Measurements from ENCODE around the gene KLK11.

Gene KLK11

GRCh38 chr19:51027873-51028272 is 1.5 kb upstream of the KLK11 start:
- no peak for DNase-seq

GRCh38 chr19:51027126-51027806 is 850 bp upstream of the KLK11 start:
- DNase-seq: no peak

GRCh38 chr19:51025809-51026553 is 435 bp downstream of the KLK11 start:
- no peak for DNase-seq

GRCh38 chr19:51025401-51025800 is 1.0 kb downstream of the KLK11 start:
- DNase-seq: no peak

GRCh38 chr19:51024924-51025323 is 1.5 kb downstream of the KLK11 start:
- no peak for DNase-seq

GRCh38 chr19:51023946-51024345 is 2.5 kb downstream of the KLK11 start:
- DNase-seq: no peak

GRCh38 chr19:51022526-51022925 is 3.9 kb downstream of the KLK11 start:
- DNase-seq: no peak

- peak; percentile 41 for DNase-seq
Observed at GRCh38 chr19:51020988-51021651, 5.3 kb downstream of the KLK11 start.

GRCh38 chr19:51019544-51019925 is 6.9 kb downstream of the KLK11 start, which contains the start of gene KLK10:
TSS of gene KLK10 (minus strand) at chr19:51019709. CDS start at chr19:51019130, 579 bp downstream.
- DNase-seq: no peak

GRCh38 chr19:51018745-51019543 is 7.5 kb downstream of the KLK11 start:
- DNase-seq: no peak

- DNase-seq: peak; percentile 76
Observed at GRCh38 chr19:51016798-51017683, 9.4 kb downstream of the KLK11 start.

- no peak for DNase-seq
Observed at GRCh38 chr19:51015691-51016267, 10.6 kb downstream of the KLK11 start.

- DNase-seq: no peak
Observed at GRCh38 chr19:51014242-51014641, 12.2 kb downstream of the KLK11 start.

- DNase-seq: no peak
Observed at GRCh38 chr19:51012661-51013190, 13.7 kb downstream of the KLK11 start.

- no peak for DNase-seq
Observed at GRCh38 chr19:51010066-51010795, 16.2 kb downstream of the KLK11 start.

GRCh38 chr19:51009061-51009891 is 17.1 kb downstream of the KLK11 start:
- DNase-seq: no peak

- no peak for DNase-seq
Observed at GRCh38 chr19:51007488-51007887, 18.9 kb downstream of the KLK11 start.

GRCh38 chr19:51006406-51006805 is 20.0 kb downstream of the KLK11 start:
- no peak for DNase-seq

GRCh38 chr19:51005248-51005647 is 21.2 kb downstream of the KLK11 start:
- no peak for DNase-seq

GRCh38 chr19:51003316-51003715 is 23.1 kb downstream of the KLK11 start:
- DNase-seq: no peak

Measured in midbrain (tissue), 1 donor.